Hepatic stellate cell (primary cell): Measurements from ENCODE around the gene SLCO1A2.
A peak's percentile ranks its signal among the peaks of the same experiment; 100 is the strongest.

Experiments used
- DNase-seq: peaks from one replicate; pipeline ENCODE4 v3.0.0; 2011; ENCODE audit warnings: low spot score

Gene SLCO1A2

GRCh38 chr12:21328578-21328977, 6.1 kb downstream of the SLCO1A2 start:
- DNase-seq = no peak

DNA sequence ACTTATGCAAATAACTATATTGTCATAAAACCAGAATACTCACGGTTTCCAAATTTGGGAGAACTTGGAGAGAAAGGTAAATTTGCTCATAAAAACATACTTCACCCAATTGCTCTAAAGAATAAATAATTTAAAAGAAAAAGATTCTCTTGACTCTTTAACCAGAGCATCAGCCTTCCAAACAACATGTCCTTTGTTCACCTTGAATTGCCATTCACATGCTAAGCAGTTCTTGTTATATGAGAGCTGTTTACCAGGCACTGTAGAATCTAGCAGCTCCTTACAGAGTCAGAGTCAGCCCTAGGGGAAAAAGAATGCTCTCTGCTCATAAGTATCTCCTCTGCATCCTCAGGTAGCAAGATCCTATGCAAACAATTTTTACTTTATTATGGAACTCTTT, 10.2 kb downstream of the SLCO1A2 start:
- DNase-seq = no peak

GRCh38 chr12:21323736-21324135, 11.0 kb downstream of the SLCO1A2 start:
- no peak for DNase-seq

DNA sequence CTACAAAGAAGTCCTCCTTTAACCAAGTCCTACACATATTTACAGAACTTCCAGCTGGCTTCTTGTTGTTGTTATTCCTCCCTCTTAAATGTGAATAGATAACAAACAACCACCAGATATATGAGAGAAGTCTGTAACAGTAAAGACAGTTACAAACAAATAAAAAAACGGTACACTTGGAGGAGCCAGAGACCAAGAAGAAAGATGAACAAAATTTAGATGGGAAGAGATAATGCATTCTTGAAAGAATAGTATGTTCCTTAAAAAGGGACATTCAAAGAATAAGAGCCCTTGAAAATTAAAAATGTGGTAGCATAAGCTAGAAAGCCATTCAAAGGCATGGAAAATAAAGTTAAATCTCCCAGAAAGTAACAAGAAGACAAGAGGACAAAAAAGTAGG, 25.9 kb downstream of the SLCO1A2 start:
- DNase-seq = no peak

DNA sequence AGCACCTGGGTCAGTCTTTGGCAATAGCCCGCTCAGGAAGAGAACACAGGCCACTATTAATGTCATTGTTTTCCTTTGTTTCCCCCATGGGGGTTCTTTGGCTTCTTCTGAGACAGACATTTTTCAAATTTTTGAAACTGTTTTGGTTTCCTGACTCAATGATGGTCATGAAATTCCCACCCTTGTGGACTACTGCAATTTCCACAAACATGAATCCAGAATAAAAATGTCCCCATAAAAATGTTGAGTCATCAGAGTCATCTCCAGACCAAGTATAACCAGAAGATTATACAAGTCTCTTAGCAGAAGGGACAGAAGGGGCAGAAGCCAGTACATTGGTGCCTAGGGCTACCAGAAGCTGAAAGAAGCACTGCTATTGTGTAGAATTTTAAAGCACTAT, 29.1 kb downstream of the SLCO1A2 start:
- DNase-seq = peak; percentile 14

DNA sequence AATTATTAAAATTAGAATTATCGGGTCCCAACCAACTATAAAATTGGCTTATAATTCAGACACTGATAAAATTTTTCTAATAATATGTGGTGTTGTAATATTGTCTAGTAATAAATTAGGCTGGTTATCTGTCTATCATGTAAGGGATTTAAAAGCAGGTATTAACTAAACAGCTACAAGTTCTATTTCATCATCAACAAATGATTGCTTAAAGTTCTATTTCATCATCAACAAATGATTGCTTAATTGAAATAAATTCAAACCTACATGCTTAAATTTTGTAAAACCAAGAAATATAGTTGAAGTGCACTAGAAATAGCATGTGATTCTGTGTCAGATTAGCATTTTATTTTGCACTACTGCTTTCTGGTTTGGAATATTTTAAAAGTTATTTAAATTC, 34.1 kb downstream of the SLCO1A2 start:
- DNase-seq = no peak

DNA sequence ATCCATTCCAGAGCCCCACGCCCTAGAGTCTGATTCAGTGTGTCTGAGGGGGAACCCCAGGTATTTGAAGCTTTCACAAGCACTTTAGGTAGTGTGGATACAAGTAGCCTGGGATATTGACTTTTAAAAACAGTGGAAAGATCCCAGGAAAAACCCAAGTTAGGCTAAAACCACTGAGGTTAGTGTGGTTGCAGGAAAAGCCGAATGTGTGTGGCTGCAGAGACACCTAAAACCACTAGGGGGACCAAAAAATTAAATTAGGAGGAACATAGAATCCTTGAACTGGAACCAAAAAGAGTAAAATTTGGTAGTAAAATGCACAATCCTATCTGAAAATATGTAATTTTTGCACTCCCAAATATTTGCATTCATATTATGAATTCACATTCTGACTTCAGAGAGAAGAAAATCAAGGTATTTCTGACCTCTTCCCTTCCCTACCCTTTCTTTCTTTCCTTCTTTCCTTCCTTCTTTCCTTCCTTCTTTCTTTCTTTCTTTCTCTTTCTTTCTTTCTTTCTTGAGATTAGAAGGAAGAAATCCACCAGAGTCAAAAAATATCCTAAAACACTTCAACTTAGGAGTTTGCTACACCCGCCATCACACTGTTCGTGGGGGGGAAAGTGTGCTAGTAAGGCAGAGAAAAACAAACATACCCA, 37.8 kb downstream of the SLCO1A2 start:
- peak; percentile 7 for DNase-seq

DNA sequence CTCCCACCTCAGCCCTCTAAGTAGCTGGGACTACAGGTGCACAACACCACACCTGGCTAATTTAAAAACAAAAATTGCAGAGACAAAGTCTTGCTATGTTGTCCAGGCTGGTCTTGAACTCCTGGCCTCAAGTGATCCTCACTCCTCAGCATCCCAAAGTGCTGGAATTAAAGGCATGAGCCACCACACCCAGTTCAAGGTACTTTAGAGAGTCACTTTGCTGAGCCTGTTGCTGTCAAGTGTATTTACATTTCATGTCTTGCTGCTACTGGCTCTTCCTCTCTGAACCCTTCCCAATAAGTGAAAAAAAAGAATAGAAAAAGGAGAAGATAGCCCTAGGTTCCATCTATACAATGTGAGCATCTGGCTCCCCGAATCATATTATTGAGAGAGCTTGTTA, 38.4 kb downstream of the SLCO1A2 start:
- DNase-seq = no peak

DNA sequence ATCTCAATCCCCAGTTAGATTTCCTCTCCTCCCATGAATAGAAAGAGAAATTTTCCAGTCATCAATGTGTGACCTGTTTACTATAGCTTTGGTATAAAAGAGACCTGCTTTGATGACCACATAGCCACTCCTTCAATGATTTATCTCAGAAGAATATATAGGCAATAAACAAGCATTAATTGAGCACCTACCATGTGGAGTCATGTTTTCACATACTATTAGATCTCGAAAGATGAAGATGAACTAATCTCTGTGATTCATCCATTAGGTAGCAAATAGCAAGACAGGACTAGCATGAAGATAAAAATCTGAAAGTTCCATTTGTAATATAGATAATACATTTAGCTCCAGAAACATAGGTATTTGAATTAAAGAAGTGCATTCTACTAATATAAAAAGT, 40.5 kb downstream of the SLCO1A2 start:
- DNase-seq = no peak

DNA sequence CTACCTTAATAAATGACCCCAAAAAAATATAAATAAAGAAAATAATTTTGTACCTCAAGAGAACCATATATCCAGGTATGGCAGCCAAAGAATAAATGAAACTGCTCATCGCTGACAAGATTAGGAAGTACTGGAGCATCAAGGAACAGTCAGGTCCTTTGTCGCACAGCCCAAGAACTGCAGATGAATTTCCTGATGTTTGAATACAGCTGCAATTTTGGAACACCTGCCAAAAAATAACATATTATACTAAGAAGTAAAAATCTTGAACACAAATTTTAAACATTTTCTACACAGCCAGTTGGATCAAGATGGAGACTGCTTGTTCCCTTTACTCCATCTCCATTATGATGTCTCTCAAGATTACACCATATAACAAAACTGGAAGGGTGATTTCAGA, 42.6 kb downstream of the SLCO1A2 start:
- DNase-seq = no peak

- DNase-seq = no peak
These were observed 45.0 kb downstream of the SLCO1A2 start for GRCh38 chr12:21289698-21290097.

GRCh38 chr12:21276826-21277225, 57.9 kb downstream of the SLCO1A2 start:
- no peak for DNase-seq

DNA sequence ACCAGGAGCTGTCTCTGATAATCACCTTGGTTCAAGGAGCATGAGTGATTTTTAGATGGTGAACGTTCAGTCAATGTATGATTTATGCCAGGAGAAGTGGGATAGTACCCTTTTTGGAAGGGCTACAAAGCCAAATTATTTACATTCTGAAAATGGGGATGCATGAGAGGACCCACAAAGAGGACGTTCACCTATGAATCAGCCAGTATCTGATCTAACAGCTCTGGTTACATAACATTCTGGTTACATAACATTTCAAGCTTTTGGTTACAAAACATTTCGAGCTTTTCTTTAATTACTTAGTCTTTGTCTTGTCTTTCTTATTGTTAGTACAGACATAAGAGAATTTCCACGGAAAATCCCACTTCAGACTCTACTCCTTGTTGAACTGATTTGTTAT, 68.8 kb downstream of the SLCO1A2 start:
- DNase-seq = no peak

- no peak for DNase-seq
These were observed 70.5 kb downstream of the SLCO1A2 start for GRCh38 chr12:21264232-21264631.

GRCh38 chr12:21257172-21257571, 77.5 kb downstream of the SLCO1A2 start:
- no peak for DNase-seq

DNA sequence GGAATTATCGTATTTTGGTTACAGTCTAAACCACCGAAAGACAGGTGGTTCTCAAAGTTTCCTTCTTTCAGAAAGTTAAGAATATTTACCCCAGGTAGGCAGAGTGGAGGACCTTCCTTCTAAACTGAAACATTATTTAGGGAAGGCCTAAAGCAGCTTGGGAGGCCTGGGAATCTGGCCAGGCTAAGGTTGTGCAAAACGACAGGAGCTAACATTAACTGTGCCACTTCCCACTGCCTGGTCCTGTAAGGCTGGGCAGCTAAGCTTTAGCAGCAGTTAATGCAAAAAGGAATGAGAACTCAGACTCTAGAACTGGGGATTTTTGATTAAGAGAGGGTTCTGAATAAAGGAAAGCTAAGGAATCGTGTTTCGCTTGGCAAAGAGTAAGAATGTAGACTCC, 82.6 kb downstream of the SLCO1A2 start:
- no peak for DNase-seq

DNA sequence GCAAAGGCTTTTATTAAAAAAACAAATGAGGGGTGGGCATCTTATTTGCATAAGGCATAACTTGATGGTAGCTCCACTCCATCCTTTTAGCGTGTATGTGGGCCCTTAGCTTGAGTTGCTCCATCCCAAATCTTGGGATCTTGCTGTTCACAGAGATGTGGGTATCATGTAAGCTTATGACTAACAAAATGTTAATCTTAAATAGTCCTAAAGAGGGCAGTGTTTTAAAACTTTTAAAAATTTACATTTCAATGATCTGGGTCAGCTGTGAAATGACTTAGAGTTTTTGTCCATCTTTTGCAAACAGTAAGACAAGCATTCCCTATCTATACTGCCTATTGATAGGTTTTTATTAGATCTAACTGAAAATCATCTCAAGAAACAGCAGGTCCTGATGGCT, 86.0 kb downstream of the SLCO1A2 start:
- peak; percentile 8 for DNase-seq

GRCh38 chr12:21239866-21240265, 94.9 kb downstream of the SLCO1A2 start:
- DNase-seq = no peak

DNA sequence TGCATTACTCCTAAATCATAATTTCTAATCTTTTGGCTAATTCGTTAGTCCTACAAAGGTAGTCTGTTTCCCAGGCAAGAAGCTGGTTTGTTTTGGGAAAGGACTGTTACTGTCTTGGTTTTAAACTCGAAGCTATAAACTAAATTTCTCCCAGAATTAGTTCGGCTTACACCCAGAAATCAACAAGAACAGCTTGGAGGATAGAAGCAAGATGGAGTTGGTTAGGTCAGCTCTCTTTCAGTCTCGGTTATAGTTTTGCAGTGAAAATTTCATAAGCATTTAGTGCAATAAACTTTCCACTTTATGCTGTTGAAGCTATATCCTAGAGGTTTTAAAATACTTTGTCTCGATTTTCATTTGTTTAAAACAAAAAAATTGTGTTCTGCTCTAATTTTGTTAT, 100.3 kb downstream of the SLCO1A2 start:
- no peak for DNase-seq

DNA sequence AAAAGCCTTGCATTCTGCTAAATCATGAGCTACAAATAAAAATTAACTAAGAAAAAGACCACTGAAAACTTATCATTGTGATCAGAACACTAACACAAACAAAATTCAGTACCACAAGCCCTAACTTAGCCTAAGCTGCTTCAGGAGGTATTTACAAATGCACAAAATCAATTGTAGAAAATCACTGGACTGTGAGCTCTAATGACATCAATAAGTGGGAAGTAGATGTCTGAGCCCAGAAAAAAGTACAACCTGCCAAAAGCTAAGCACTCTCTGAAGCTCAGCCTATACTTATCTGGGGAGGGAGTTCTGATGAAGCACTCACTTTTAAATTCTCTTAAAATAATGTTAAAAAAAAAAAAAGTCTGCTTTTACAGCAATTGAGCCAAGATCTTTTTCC, 110.8 kb downstream of the SLCO1A2 start:
- no peak for DNase-seq

- no peak for DNase-seq
These were observed 112.9 kb downstream of the SLCO1A2 start for GRCh38 chr12:21221778-21222177.

DNA sequence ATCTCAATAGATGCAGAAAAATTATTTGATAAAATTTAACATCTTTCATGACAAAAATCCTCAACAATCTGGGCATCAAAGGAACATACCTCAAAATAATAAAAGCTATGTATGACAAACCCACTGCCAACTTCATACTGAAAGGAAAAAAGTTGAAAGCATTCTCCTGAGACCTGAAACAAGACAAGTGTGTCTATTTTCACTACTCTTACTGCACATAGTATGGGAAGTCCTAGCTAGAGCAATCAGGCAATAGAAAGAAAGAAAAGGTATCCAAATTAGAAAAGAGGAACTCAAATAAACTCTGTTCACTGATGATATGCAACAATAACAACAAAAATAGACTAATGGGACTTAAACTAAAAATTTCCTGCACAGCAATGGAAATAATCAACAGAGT, 113.6 kb downstream of the SLCO1A2 start:
- no peak for DNase-seq

- no peak for DNase-seq
These were observed 114.5 kb downstream of the SLCO1A2 start for GRCh38 chr12:21220266-21220665.

DNA sequence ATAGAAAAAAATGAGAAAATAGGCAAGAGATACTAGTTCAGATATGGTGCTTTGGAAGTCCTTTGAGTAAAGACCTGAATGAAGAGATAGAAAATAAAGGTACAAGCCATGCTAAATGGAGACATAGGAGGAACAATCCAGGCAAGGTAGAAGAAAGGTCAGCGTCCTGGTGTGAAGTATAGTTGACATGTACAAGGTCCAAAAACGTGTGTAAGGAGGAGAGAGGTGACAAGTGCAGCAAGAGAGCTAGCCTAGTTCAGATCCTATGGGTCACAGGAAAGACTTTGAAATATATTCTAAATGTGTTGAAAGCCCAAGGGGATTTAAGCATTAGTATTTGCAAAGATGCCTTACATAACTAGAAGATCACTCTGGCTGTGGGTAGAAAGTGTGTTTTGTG, 115.5 kb downstream of the SLCO1A2 start:
- no peak for DNase-seq
